A673 (cell line): ENCODE measurements around the gene BSG. TPM values are rescaled to one million over a fixed set of nuclear protein-coding genes. Genes with fewer than 3 reads are reported as not detected.

Experiments used
- BruUV-seq: library from RNA; stranded (reverse); fragments of 400-500 nt; replicated peaks from 2 replicates; lab custom pipeline; 2021; lab: Mats Ljungman, UMichigan
- CTCF ChIA-PET: fragments of 300-600 bp; sonication (Branson Sonifier 250); formaldehyde crosslinking; loops from one replicate; lab custom pipeline; 2022; ENCODE audit warnings: antibody characterized with exemption; lab: Charles Lee
- POLR2A ChIA-PET: fragments of 300-600 bp; sonication (Branson Sonifier 250); formaldehyde crosslinking; loops from one replicate; lab custom pipeline; 2022; ENCODE audit warnings: antibody characterized with exemption; ENCODE audit not compliant: low non-redundant PET; lab: Charles Lee
- DNase-seq: peaks from one replicate; pipeline ENCODE4 v3.0.0-alpha.2; 2015; ENCODE audit warnings: low spot score
- H3K27ac ChIP-seq: fragments of 200-600 bp; sonication (generic); 2 replicates; pipeline ENCODE4 v1.5.1; 2016; ENCODE audit warnings: mixed run types, low read depth, mild to moderate bottlenecking, mixed read lengths, antibody characterized with exemption, low read length; ENCODE audit not compliant: poor library complexity, severe bottlenecking
- H3K27me3 ChIP-seq: fragments of 200-600 bp; sonication (generic); replicated peaks from 2 replicates; pipeline ENCODE4 v1.6.1; 2017; ENCODE audit warnings: mixed run types, low read depth, mild to moderate bottlenecking, mixed read lengths, antibody characterized with exemption, low read length; ENCODE audit not compliant: insufficient read depth, poor library complexity
- H3K36me3 ChIP-seq: fragments of 200-600 bp; sonication (generic); 2 replicates; pipeline ENCODE4 v1.6.1; 2016; ENCODE audit warnings: mixed run types, mild to moderate bottlenecking, mixed read lengths, antibody characterized with exemption, low read length; ENCODE audit not compliant: insufficient read depth, poor library complexity, severe bottlenecking
- H3K4me1 ChIP-seq: fragments of 200-600 bp; sonication (generic); 2 replicates; pipeline ENCODE4 v1.6.1; 2017; ENCODE audit warnings: mixed run types, mild to moderate bottlenecking, mixed read lengths, antibody characterized with exemption, low read length; ENCODE audit not compliant: insufficient read depth, poor library complexity, severe bottlenecking
- H3K4me3 ChIP-seq: fragments of 200-600 bp; sonication (generic); 2 replicates; pipeline ENCODE4 v1.5.1; 2016; ENCODE audit warnings: low read depth, mixed run types, mild to moderate bottlenecking, mixed read lengths, low read length; ENCODE audit not compliant: poor library complexity, severe bottlenecking
- H3K9me3 ChIP-seq: fragments of 200-600 bp; sonication (generic); 2 replicates; pipeline ENCODE4 v1.6.1; 2016; ENCODE audit warnings: mixed run types, low read depth, mild to moderate bottlenecking, mixed read lengths, antibody characterized with exemption, low read length; ENCODE audit not compliant: poor library complexity, severe bottlenecking
- EZH2 ChIP-seq: fragments of 200-600 bp; sonication (generic); IDR thresholded peaks from 2 replicates; pipeline ENCODE4 v1.6.1; 2017; ENCODE audit warnings: borderline replicate concordance, low read depth, mild to moderate bottlenecking, mixed read lengths, antibody characterized with exemption, low read length; ENCODE audit not compliant: poor library complexity, severe bottlenecking
- intact Hi-C: fragments of 100-400 bp; cut with micrococcal nuclease; formaldehyde crosslinking; loops from one replicate; pipeline ENCODE4 v1.10.0; 2022; ENCODE audit not compliant: unreplicated experiment
- total RNA-seq: library from RNA; stranded (reverse); gene quantifications from 2 replicates; pipeline ENCODE4 v1.2.3, GENCODE V29; 2021
- TF ChIP-seq, protein P1 (sequence below): fragments of 300-800, 200-600 bp; sonication (generic); conservative IDR thresholded peaks from 2 replicates; pipeline ENCODE4 v1.5.1; 2017; ENCODE audit warnings: low read depth, mild to moderate bottlenecking, antibody characterized with exemption, low read length, moderate library complexity, mixed read lengths

BSG gene
- total RNA-seq, 1 experiment from 2014 or later, result 865 TPM

DNA sequence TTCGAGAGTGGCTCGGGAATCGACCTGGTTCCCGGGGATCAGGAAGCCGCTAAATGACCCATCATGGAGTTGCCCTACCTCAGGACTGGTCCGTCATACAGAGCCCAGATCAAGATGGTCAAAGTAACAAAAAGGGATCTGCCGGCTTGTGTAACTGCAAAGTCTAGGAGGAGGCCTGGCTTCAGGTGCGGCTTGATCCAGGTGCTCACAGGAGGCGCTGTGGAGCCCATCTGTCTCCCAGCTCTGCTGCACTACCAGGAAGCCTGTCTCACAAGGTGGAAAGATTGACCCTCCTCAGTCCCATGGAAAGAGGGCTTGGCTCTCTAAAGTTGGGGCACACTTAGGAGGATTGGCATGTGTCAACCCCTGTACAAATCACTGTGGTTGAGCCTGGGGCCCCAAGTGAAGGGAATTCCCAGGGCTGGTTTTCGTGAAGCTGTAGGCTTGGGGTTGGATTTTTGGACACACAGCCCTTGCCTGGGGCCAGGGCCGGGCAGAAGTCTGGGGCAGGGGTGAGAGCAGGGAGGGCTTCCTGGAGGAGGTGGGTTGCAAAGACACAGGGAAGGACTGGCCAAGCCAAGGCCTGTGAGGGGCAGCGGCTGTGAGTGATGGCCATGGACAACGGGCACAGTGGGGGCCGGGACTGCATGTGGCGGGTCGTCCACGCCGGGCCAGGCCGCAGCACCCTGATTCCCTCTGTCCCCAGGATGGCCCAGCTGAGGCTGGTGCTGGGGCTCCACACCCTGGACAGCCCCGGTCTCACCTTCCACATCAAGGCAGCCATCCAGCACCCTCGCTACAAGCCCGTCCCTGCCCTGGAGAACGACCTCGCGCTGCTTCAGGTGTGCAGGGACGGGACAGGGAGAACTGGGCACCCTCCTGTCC is 24.3 kb upstream of the BSG start:
- intact Hi-C loops, result no loop called here
- no peak overlapping the region for H3K4me3 ChIP-seq
- H3K36me3 ChIP-seq, result peaks cover 3% of the 10 kb centered on the region
- H3K27me3 ChIP-seq, result no peaks in the 10 kb centered on the region
- no peaks in the 10 kb centered on the region for H3K4me1 ChIP-seq
- CTCF ChIA-PET, result no interaction called here
- POLR2A ChIA-PET, result no interaction called here
- TF ChIP-seq, protein P1, sequence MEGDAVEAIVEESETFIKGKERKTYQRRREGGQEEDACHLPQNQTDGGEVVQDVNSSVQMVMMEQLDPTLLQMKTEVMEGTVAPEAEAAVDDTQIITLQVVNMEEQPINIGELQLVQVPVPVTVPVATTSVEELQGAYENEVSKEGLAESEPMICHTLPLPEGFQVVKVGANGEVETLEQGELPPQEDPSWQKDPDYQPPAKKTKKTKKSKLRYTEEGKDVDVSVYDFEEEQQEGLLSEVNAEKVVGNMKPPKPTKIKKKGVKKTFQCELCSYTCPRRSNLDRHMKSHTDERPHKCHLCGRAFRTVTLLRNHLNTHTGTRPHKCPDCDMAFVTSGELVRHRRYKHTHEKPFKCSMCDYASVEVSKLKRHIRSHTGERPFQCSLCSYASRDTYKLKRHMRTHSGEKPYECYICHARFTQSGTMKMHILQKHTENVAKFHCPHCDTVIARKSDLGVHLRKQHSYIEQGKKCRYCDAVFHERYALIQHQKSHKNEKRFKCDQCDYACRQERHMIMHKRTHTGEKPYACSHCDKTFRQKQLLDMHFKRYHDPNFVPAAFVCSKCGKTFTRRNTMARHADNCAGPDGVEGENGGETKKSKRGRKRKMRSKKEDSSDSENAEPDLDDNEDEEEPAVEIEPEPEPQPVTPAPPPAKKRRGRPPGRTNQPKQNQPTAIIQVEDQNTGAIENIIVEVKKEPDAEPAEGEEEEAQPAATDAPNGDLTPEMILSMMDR, result no peak
- no peak for TF ChIP-seq EZH2
- no peak overlapping the region for H3K27ac ChIP-seq
- no peak for DNase-seq
- no TSS peak for BruUV-seq
- H3K9me3 ChIP-seq, result no peaks in the 10 kb centered on the region

DNA sequence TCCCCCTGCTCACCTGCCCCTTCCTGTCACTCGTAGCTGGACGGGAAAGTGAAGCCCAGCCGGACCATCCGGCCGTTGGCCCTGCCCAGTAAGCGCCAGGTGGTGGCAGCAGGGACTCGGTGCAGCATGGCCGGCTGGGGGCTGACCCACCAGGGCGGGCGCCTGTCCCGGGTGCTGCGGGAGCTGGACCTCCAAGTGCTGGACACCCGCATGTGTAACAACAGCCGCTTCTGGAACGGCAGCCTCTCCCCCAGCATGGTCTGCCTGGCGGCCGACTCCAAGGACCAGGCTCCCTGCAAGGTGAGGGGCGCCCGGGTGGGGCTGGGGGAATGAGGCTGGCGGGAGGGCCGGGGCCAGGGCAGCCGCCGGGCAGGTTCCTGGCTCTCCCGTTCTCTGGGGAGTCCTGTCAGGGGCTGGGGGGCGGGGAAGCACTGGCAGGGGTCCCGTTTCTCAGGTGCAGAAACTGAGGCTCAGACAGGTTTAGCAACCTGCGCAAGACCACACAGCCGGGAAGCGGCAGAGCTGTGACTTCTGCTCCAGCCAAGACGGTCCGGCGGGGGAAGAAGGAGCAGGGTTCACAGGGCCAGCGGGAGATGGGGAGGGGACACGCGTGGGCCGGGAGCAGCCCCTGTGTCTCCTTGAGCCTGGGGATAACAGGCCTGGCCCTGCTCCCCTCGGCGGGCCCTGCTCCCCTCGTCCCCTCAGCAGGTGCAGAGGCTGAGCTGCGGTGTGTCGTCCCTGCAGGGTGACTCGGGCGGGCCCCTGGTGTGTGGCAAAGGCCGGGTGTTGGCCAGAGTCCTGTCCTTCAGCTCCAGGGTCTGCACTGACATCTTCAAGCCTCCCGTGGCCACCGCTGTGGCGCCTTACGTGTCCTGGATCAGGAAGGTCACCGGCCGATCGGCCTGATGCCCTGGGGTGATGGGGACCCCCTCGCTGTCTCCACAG is 23.2 kb upstream of the BSG start:
- no peak for TF ChIP-seq EZH2
- TF ChIP-seq, protein P1, result no peak
- ChIA-PET CTCF (no interaction called here), POLR2A (no interaction called here)
- Histone ChIP-seq H3K27ac (no peak overlapping the region), H3K4me1 (no peaks in the 10 kb centered on the region), H3K4me3 (no peak overlapping the region), H3K27me3 (no peaks in the 10 kb centered on the region), H3K9me3 (no peaks in the 10 kb centered on the region), H3K36me3 (no peaks in the 10 kb centered on the region)
- BruUV-seq, result no TSS peak
- intact Hi-C loops, result no loop called here
- DNase-seq, result no peak

DNA sequence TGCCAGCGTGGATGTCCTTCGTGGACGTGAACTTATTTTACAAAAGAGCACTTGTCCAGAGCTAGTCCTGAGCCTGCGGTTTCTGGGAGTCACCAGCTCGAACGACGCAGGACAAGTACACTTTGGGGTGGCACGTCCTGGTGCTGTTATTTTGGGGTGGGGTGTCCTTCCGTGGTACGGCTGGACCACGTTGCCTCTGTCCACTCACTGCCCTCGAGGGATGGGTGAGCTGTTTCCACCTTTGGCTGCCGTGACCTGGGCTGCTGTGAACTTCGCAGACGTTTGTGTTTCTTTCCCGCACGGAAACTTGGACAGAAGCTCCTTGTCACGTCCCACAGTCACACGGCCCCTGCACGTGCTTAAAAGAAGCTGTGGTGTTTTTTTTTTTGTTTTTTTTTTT is 17.6 kb upstream of the BSG start:
- DNase-seq, result no peak
- TF ChIP-seq, protein P1, result no peak
- TF ChIP-seq EZH2, result no peak
- Histone ChIP-seq H3K27ac (no peak overlapping the region), H3K4me3 (no peak overlapping the region), H3K36me3 (no peaks in the 10 kb centered on the region), H3K27me3 (no peaks in the 10 kb centered on the region), H3K4me1 (peaks cover 7% of the 10 kb centered on the region), H3K9me3 (no peaks in the 10 kb centered on the region)
- ChIA-PET CTCF (no interaction called here), POLR2A (interaction anchor here (0.6 kb wide), 1 partner anchor 83 kb away, joined by 6 read pairs; no protein-coding TSS in a partner anchor)
- intact Hi-C loops, result no loop called here
- BruUV-seq, result no TSS peak
